ENCODE data around the gene MSH6.

GRCh38 chr2:47838249-47838648, 55.3 kb downstream of the MSH6 start:
- TF ChIP-seq, protein P1, sequence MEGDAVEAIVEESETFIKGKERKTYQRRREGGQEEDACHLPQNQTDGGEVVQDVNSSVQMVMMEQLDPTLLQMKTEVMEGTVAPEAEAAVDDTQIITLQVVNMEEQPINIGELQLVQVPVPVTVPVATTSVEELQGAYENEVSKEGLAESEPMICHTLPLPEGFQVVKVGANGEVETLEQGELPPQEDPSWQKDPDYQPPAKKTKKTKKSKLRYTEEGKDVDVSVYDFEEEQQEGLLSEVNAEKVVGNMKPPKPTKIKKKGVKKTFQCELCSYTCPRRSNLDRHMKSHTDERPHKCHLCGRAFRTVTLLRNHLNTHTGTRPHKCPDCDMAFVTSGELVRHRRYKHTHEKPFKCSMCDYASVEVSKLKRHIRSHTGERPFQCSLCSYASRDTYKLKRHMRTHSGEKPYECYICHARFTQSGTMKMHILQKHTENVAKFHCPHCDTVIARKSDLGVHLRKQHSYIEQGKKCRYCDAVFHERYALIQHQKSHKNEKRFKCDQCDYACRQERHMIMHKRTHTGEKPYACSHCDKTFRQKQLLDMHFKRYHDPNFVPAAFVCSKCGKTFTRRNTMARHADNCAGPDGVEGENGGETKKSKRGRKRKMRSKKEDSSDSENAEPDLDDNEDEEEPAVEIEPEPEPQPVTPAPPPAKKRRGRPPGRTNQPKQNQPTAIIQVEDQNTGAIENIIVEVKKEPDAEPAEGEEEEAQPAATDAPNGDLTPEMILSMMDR (IDR thresholded peaks at IDR 0.05; ENCODE audit: poor library complexity): no peak
- TF ChIP-seq EZH2phosphoT487 (IDR thresholded peaks at IDR 0.05; ENCODE audit: low read depth, severe bottlenecking, unreplicated experiment) (no peak), EZH2 (IDR thresholded peaks at IDR 0.05; ENCODE audit: borderline replicate concordance) (no peak)

Data from hepatocyte (in vitro differentiated cells).